22Rv1 (cell line): Measurements from ENCODE around the gene CCDC190.
"Not testable (repeated sequence)": the region's sequence is repeated elsewhere in the genome, so short reads cannot be mapped to it uniquely, and the experiment has no call there.

ENCODE experiments used
- H3K27ac ChIP-seq: fragments of 450-650 bp; 2 replicates; pipeline ENCODE4 v1.5.1; 2017
- ZFX ChIP-seq: fragments of 450-650 bp; IDR thresholded peaks from 2 replicates; pipeline ENCODE4 v1.6.1; 2017; ENCODE audit warnings: antibody characterized with exemption, borderline replicate concordance
- TF ChIP-seq, protein P1 (sequence below): fragments of 450-650 bp; IDR thresholded peaks from 2 replicates; pipeline ENCODE4 v1.5.1; 2017; ENCODE audit warnings: mild to moderate bottlenecking

CCDC190 gene

DNA sequence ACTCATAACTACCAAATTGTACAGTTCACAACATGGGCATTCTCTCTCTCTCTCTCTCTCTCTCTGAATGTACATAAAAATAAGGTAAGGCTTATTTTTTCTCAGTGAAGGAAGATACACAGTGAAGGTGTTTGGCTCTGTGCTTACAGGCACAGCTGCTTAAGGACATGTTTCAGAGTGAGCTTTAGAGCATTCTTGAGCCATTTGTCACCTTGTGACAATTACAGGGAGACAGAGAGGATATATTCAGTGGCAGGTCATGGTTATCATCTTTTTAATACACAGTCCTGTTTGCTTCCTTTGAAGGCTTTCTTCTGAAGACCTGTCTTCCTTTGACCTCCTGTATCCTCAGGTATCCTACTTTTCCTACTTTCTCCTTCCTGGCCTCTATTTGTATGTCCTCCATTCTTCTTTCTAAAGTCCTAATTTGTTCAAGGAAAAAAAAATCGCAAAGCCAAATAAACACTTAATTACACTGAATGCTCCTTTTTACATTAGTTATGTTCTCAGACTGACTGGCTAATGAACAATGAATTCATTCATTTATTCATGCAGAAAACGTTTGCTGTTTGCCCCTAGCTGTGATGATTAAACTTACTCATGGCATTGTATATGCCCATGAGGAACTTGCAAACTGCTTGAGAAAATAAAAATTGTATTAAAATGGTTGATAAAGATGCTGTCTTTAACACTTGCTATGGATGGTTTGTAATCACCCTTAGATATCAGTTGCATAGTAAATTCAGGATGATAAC is 37.0 kb downstream of the CCDC190 start:
- H3K27ac ChIP-seq, result no peak overlapping the region
- TF ChIP-seq ZFX, result no peak
- TF ChIP-seq, protein P1, sequence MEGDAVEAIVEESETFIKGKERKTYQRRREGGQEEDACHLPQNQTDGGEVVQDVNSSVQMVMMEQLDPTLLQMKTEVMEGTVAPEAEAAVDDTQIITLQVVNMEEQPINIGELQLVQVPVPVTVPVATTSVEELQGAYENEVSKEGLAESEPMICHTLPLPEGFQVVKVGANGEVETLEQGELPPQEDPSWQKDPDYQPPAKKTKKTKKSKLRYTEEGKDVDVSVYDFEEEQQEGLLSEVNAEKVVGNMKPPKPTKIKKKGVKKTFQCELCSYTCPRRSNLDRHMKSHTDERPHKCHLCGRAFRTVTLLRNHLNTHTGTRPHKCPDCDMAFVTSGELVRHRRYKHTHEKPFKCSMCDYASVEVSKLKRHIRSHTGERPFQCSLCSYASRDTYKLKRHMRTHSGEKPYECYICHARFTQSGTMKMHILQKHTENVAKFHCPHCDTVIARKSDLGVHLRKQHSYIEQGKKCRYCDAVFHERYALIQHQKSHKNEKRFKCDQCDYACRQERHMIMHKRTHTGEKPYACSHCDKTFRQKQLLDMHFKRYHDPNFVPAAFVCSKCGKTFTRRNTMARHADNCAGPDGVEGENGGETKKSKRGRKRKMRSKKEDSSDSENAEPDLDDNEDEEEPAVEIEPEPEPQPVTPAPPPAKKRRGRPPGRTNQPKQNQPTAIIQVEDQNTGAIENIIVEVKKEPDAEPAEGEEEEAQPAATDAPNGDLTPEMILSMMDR, result no peak

- TF ChIP-seq, protein P1, result no peak
- no peak for TF ChIP-seq ZFX
- no peak overlapping the region for H3K27ac ChIP-seq
These were observed 37.7 kb downstream of the CCDC190 start for GRCh38 chr1:162823231-162823630.

DNA sequence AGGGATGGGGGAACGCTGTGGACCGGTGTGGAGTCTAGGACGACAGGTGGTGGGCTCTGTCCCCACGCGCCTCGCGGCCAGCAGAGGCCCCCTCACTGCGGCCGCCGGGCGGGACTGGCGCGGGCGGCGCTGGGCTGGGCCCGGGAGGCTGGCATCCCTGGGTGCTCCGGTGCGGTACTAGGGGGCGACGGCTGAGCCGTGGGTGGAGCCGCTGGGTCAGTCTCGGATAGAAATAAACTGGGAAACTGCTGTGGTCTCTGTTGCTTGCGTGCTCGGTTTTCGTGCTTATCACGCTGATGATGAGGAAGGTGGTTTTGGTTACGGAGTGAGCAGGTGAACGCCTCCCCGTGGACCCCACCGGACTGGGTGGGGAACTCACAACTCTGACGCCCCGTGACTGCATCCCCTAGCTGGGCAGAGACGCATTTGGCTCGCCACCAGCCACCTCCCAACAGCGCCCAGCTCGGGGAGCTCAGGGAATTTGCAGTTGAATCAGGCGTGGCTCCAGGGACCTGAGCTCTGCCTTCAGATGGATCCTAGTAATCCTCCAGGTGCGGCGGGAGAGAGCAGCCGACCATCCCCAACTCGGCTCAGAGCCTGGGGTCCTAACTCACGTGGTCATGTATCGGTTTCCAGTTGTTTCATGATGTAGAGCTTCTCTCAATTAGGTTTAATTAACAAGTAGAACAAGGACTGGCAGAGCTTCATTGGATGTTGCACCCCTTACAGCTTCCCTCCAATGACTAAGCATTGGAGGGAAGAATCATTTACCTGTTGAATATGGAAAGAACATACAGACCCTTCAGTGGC is 38.4 kb downstream of the CCDC190 start:
- TF ChIP-seq ZFX, result no peak
- TF ChIP-seq, protein P1, result no peak
- H3K27ac ChIP-seq, result no peak overlapping the region

DNA sequence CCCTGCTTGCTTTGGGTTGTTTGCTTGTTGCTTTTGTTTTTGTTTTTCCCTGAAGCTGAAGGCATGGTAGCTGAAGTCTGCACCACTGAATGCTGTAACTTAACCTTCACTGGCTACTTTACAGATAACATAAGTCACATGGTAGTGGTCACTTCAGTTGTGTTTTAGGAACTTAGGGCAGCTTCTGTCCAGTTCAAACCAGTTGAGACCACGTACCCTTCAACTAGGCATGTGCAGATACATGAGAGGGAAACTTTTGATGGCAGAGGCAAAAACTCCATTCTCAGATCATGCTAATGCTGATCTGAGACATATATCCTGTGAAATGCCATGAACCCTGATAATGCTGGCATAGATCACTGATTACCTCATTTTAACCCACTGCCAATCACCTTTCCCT is 42.3 kb downstream of the CCDC190 start:
- not testable (repeated sequence) for H3K27ac ChIP-seq

GRCh38 chr1:162818136-162818535 is 42.8 kb downstream of the CCDC190 start:
- H3K27ac ChIP-seq, result not testable (repeated sequence)

DNA sequence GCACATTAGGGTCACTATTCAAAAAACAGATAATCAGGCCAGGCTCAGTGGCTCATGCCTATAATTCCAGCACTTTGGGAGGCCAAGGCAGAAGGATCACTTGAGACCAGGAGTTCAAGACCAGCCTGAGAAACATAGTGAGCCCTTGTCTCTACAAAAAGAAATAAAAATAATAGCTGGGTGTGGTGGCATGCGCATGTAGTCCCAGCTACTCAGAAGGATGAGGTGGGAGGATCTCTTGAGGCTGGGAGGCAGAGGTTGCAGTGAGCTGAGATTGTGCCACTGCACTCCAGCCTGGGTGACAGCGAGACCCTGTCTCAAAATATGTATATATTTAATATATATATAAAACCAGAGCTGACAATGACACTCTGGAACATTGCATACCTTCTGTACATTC is 48.6 kb downstream of the CCDC190 start:
- not testable (repeated sequence) for H3K27ac ChIP-seq

DNA sequence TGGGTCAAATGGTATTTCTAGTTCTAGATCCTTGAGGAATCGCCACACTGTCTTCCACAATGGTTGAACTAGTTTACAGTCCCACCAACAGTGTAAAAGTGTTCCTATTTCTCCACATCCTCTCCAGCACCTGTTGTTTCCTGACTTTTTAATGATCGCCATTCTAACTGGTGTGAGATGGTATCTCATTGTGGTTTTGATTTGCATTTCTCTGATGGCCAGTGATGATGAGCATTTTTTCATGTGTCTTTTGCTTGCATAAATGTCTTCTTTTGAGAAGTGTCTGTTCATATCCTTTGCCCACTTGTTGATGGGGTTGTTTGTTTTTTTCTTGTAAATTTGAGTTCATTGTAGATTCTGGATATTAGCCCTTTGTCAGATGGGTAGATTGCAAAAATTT is 53.5 kb downstream of the CCDC190 start:
- H3K27ac ChIP-seq, result not testable (repeated sequence)
